Effector CD8-positive, alpha-beta T cell (primary cell): ENCODE results near the gene KRTAP3-1.
"Not testable (repeated sequence)": the region's sequence is repeated elsewhere in the genome, so short reads cannot be mapped to it uniquely, and the experiment has no call there.

Source experiments
- DNase-seq: peaks from one replicate; lab custom pipeline; 2025; lab: John Stamatoyannopoulos, UW
- total RNA-seq, 4 experiments: gene quantifications; one replicate each; lab custom pipeline; 2026; lab: John Stamatoyannopoulos, UW

KRTAP3-1 gene
- 0 reads per million in 4 experiments for total RNA-seq

DNA sequence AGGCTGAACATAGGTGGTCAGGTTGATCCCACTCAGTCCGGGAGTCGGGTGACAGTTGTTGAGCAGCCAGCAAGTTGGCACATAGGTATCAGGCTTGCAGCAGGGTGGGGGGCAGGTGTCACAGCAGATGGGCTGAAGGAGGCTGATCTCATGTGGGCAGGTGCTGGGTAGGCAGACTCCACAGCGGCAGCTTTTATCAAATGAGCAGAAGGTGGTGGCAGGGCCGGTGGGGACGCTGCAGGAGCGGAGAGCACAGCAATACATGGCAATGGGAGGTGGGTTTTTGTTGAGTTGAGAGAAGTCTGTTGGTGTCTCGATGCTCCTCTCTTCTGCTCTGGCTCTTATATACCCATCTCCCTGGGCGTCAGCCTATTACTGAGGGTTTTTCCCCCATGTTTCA, at the start of gene KRTAP3-1:
TSS of gene KRTAP3-1 (minus strand) at position 318 of the 400 bp plus-strand sequence. CDS start at position 264, 54 bp downstream.
- no peak for DNase-seq

DNA sequence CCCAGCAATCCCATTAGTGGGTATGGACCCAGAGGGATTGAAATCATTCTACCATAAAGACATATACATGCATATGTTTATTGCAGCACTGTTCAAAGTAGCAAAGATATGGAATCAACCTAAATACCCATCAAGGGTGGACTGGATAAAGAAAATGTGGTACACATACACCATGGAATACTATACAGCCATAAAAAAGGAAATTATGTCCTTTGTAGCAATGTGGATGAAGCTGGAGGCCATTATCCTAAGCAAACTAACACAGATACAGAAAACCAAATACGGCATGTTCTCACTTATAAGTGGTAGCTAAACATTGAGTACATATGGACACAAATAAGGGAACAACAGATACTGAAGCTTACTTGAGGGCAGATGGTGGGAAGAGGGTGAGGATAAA, 48.6 kb upstream of the KRTAP3-1 start:
- DNase-seq, result no peak

DNA sequence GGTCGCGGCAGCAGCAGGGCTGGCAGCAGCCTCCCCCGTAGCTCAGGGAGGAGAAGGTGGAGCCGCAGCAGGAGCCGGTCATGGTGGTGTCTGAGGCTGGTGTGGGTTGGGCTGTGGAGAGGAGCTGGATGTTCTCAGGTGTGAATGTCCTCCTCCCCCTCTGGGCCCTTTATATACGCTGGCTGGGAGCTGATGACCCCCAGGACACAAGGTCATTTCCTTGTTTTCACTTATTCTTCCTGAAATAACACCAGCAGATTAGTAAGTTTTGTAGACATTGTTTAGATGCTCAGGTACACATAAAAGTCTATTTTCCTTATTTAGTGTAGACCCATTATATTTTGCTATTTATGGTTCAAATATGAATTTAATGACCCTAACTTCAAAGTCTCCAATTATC, 46.2 kb upstream of the KRTAP3-1 start, which contains the start of gene KRTAP2-2:
TSS of gene KRTAP2-2 (minus strand) at position 101 of the 400 bp plus-strand sequence. CDS start at position 82, 19 bp downstream.
- DNase-seq, result not testable (repeated sequence)

DNA sequence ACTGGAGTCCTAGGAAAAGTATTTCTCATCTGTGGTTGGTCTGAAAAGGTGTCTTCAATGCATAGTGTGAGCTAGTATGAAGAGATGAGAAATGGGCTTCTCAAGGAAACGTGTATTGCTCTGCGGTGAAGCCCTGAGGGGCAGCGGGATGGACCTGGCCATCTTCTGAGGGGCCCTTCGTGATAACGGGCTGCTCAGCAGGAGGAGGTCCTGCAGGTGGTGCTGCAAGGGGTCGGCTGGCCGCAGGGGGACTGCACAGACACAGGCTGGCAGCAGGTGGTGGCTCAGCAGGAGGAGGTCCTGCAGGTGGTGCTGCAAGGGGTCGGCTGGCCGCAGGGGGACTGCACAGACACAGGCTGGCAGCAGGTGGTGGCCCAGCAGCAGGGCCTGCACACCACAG, 45.6 kb upstream of the KRTAP3-1 start:
- DNase-seq, result not testable (repeated sequence)

DNA sequence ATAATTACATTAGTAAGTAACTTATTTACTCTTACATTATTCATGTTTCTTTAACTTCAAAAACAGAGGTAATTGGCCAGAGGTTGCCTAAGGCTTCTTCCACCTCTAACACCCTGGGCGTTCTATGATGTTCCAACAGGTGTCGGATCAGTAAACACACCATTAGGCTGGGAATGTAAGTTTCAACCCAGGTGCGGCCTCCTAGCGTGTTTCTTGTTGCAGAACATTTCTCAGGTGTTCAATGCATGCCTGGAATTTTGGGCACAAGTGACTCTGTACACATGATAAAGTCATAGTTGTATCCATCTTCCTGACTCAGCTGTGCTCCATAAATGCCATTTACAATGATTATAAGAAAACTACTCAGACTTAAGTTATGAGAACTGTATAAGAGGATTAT, 45.1 kb upstream of the KRTAP3-1 start:
- no peak for DNase-seq

DNA sequence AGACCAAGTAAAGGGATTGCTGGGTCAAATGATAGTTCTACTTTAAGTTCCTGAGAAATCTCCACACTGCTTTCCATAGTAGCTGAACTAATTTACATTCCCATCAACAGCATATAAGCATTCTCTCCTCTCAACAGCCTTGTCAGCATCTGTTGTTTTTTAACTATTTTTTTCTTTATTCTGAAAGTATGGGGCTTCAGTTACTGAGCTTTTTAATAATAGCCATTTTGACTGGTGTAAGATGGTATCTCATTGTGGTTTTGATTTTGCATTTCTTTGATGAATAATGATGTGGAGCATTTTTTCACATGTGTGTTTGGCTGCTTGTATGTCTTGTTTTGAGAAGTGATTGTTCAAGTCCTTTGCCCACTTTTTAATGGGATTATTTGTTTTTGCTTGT, 43.6 kb upstream of the KRTAP3-1 start:
- DNase-seq, result no peak

DNA sequence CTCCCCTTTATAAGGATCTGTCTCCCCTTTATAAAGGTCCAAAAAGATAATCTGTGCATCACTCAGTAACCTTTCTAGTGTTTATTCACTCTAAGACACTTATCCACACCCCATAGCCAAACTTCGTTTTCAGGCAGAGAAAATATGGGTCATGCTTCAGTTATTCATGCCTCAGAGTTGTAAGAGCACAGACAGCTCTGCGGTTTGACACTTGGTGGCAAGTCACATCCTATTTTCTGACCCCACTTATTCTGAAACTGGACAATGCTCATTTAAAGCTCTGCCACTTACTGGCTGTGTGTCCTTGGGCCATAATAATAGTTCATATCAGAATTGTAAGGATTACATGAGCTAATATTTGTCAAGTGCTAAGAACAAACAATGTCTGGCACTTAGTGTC, 40.2 kb upstream of the KRTAP3-1 start:
- no peak for DNase-seq

DNA sequence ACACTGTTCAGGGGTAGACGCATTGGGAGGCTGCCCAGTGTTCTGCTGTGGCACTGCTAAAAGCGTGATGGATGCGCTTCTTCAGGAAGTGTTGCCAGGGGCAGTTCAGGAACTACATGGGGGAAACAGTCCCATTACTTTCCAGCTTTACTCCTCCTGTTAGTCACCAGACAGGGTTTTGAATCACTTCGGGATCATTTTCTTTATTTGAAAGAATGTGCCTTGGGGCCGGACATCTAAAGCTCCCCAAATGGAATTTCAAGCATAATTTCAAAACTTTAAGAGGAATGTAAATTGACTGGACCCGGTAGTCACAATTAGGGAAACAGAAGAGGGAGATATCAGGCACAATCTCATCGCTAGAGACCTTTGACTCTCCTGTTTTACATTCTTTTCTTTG, 39.5 kb upstream of the KRTAP3-1 start:
- DNase-seq, result no peak

DNA sequence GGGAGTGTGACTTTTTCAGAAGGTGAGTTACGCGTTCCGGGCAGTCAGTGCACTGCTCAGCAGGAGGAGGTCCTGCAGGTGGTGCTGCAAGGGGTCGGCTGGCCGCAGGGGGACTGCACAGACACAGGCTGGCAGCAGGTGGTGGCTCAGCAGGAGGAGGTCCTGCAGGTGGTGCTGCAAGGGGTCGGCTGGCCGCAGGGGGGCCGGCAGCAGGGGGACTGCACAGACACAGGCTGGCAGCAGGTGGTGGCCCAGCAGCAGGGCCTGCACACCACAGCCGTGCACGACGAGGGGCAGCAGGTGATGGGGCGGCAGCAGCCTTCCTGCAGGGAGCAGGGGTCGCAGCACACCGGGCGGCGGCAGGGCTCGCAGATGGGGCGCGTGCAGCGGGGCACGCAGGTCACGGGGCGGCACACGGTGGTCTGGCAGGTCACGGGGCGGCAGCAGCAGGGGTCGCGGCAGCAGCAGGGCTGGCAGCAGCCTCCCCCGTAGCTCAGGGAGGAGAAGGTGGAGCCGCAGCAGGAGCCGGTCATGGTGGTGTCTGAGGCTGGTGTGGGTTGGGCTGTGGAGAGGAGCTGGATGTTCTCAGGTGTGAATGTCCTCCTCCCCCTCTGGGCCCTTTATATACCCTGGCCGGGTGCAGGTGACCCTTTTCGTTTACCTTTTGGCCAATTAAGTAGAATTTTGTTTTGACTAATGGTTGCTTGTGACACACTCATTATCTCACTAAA, 38.0 kb upstream of the KRTAP3-1 start, which contains the start of gene KRTAP2-1:
TSS of gene KRTAP2-1 (minus strand) at position 582 of the 731 bp plus-strand sequence. CDS start at position 533, 49 bp downstream.
- DNase-seq, result not testable (repeated sequence)

DNA sequence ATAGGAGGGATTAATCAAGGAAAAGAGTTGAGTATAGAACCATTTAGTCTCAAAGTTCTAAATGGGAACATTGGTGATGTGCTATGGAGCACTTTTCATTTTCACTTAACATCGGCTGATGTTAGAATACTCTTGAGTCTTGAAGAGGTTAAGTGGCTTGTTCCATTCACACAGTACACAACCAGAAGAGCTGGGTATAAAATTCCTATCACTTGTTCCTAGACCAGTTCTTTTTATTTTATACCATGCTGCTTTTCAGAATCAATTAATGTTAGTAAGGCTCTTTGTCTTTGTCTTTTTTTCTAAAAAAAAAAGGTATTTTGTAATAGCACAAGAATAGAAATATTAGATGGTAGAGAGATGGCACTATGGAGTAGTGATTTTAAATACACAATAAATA, 34.0 kb upstream of the KRTAP3-1 start:
- no peak for DNase-seq

DNA sequence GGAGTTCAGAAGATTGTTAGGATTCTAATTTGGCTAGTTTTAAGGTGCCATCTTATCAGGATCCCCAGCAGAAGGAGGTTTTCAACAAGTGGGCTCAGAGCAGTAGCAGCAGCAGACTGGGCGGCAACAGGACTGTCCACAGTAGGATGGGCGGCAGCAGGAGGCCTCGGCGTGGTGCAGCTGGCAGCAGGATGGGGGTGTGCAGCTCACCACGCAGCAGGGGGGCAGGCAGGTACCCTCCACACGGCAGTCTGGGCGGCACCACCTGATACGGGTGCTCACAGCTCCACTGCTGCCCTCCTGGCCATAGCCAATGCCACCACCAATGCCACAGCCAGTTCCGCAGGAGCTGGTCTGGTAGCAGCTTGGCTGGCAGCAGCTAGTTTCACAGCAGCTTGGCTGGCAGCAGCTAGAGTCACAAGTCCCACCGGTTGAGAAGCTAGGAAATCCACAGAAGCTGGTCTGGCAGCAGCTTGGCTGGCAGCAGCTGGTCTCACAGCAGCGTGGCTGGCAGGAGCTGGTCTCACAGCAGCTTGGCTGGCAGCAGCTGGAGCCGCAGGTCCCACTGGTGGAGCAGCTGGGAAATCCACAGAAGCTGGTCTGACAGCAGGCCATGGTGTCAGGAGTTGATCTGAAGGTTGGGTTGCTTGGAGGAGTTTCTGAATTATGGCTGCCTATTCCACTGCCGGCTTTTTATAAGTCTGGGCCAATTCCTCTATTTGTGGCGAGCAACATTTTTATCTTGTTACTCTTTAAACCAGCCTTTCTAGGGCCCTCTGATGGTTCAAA, 32.0 kb upstream of the KRTAP3-1 start, which contains the start of gene KRTAP1-1:
TSS of gene KRTAP1-1 (minus strand) at position 668 of the 789 bp plus-strand sequence. CDS start at position 615, 53 bp downstream.
- not testable (repeated sequence) for DNase-seq

DNA sequence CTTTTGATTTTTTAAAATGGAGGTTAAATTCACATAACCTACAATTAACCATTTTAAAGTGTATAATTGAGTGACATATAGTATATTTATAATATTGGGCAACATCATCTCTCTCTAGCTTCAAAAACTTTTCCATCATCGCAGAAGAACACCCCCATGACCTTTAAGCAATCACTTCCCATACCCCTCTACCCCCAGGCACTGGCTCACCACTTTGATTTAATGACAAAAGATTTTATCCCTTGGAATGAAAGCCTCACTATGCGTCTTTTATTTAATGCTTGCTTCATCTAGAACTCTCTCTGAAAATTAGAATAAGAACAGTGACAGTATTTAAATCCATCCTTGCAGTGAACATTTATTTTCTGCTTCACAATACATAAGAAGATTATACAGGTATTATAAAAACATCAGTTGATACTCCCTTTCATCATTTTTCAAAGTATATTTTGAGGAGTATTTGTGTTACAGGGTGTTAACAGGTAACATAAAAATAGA, 29.0 kb upstream of the KRTAP3-1 start:
- DNase-seq, result no peak

DNA sequence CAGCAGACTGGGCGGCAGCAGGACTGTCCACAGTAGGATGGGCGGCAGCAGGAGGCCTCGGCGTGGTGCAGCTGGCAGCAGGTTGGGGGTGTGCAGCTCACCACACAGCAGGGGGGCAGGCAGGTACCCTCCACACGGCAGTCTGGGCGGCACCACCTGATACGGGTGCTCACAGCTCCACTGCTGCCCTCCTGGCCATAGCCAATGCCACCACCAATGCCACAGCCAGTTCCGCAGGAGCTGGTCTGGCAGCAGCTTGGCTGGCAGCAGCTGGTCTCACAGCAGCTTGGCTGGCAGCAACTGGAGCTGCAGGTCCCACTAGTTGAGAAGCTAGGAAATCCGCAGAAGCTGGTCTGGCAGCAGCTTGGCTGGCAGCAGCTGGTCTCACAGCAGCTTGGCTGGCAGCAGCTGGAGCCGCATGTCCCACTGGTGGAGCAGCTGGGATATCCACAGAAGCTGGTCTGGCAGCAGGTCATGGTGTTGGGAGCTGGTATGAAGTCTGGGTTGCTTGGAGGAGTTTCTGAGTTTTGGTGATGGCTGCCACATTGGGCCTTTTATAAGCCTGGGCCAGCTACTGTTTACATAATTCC, 25.5 kb upstream of the KRTAP3-1 start, which contains the start of gene KRTAP1-3:
TSS of gene KRTAP1-3 (minus strand) at position 529 of the 590 bp plus-strand sequence. CDS start at position 476, 53 bp downstream.
- not testable (repeated sequence) for DNase-seq

DNA sequence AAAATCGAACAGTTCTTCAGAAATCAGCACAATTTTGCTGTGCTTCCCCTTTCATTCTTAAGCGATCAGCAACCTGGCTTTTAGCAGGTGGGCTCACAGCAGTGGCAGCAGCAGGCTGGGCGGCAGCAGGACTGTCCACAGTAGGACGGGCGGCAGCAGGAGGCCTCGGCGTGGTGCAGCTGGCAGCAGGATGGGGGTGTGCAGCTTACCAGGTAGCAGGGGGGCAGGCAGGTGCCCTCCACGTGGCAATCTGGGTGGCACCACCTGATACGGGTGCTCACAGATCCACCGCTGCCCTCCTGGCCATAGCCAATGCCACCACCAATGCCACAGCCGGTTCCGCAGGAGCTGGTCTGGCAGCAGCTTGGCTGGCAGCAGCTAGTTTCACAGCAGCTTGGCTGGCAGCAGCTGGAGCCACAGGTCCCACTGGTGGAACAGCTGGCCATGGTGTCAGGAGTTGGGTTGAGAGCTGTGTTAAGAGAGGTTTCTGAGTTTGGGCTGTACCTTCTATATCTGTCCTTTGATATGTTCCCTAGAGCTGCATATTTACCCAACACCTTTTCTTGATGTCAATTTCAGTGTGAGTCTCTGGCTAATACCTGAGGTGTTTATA, 20.8 kb upstream of the KRTAP3-1 start, which contains the start of gene KRTAP1-4:
TSS of gene KRTAP1-4 (minus strand) at position 563 of the 613 bp plus-strand sequence. CDS start at position 446, 117 bp downstream.
- no peak for DNase-seq

DNA sequence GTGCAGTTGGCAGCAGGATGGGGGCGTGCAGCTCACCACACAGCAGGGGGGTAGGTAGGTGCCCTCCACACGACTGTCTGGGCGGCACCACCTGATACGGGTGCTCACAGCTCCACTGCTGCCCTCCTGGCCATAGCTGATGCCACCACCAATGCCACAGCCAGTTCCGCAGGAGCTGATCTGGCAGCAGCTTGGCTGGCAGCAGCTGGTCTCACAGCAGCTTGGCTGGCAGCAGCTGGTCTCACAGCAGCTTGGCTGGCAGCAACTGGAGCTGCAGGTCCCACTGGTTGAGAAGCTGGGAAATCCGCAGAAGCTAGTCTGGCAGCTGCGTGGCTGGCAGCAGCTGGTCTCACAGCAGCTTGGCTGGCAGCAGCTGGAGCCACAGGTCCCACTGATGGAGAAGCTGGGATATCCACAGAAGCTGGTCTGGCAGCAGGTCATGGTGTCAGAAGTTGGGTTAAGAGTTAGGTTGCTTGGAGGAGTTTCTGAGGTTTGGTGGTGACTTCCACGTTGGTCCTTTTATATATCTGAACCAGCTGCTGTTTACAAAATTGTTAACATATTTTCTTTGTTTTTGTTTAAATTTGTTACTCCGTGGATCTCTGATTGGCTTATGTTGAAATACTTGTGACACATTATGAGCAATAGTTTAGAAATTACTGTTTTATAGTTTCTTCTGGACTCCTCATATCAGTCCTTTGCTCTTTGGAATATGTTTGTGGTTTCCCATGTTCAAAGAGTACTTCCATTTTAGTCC, 18.0 kb upstream of the KRTAP3-1 start, which contains the start of gene KRTAP1-5:
TSS of gene KRTAP1-5 (minus strand) at position 494 of the 757 bp plus-strand sequence. CDS start at position 441, 53 bp downstream.
- DNase-seq, result no peak

DNA sequence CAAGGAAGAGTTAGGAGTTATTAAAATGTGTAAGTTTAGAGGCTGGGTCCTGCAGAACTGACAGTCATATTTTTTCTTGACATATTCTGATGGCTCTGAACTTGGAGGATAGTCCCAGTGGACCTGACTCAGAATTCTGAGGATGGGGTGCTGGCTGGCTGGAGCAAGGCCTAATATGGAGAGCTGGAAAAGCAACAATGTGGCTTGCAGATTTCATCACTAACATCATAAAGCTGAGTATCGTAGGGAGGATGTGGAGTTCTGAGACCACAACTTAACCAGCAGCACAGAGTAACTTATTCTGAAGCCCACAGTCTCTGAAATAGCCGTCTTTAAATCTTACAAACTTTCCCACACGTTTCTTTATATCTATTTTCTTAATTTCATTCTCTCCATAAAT, 15.8 kb upstream of the KRTAP3-1 start:
- DNase-seq, result no peak

DNA sequence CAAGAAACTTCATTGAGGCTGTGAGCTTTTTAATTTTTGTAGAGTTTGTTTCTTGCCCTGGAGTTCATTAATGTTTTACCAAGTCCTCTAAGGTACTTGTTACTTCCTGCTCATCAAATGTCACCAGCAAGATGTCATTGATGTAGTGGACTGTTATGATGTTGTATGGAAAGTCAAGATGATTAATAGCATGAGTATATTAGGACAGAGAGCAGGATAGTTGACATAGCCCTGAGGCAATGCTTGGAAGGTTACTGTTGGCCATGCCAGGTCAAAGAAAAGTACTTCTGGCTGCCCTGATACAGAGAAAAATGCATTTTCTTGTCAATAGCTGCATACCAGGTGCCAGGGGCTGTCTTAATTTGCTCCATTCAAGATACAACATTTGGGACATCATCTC, 11.4 kb upstream of the KRTAP3-1 start:
- no peak for DNase-seq

DNA sequence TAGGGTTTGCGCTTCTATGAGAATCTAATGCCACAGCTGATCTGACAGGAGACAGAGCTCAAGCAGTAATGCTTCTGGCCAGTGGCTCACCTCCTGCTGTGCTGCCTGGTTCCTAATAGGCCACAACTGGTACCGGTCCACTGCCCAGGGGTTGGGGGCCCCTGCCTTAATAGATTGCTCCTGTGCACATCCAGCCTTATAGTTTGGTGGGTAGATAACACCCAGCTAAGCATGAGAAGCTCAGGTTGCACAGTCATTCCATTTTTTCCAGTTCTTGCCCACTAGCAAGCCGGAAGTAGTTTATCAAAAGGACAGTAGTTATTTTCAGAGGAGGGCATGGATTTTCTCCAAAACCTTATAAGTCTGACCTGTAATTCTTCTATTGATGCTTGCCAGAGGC, 10.5 kb upstream of the KRTAP3-1 start:
- DNase-seq, result no peak

DNA sequence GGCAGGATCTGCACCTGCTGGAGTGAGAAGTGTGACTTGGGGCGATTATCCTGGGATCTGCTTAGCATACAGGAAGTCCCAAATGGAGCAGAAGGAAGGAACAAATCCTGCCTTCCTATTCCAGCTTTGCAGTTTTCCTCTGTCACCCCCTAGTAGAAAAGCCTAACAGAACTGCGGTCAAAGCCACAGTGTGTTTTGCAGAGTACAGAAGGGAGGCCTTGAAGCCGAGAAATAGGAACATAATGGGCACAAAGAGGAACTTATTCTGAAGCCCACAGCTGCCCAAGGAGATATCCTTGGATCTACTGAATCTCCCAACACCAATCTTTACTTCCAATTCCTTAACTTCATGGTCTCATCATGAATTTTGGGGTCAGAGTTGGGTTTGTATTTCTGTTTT, 9.6 kb upstream of the KRTAP3-1 start:
- DNase-seq, result no peak

DNA sequence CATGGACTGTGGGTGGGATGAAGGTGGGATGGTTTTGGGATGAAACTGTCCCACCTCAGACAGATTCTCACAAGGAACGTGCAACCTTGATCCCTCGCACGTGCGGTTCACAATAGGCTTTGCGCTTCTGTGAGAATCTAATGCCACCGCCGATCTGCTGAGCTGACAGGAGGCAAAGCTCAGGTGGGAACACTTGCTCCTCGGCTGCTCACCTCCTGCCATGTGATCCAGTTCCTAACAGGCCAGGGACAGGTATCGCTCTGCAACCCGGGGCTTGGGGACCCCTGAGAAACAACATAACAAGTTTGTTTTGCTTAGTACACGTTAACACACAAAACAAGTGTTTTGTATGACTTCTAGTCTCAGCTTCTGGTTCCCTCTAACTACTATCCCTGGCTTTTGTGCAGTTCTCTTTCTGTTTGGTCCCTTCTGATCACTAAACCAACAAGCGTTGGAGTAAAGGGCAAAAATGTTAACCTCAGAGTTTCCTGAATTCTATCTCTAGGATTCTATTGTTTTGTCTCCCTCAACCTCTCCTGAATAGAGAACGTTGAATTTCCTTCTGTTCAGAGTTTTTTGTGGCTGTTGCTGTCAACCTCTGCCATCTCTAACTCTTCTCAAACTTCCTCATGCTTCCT, 7.8 kb upstream of the KRTAP3-1 start:
- DNase-seq, result no peak
